C4-2B (cell line): Measurements from ENCODE around the gene AP1G2.

Source experiments
- CTCF ChIP-seq: fragments of 450-650 bp; conservative IDR thresholded peaks from 2 replicates; pipeline ENCODE4 v1.5.1; 2017; ENCODE audit warnings: mild to moderate bottlenecking
- ZFX ChIP-seq: fragments of 450-650 bp; IDR thresholded peaks from 2 replicates; pipeline ENCODE4 v1.6.1; 2017

GRCh38 chr14:23543403-23543802 lies 24.2 kb downstream of the AP1G2 start:
- TF ChIP-seq CTCF (no peak), ZFX (no peak)
